GM23338 (cell line): ENCODE results near the gene CD226. TPM values are rescaled to one million over a fixed set of nuclear protein-coding genes. Genes with fewer than 3 reads are reported as not detected.

Experiments used
- ATAC-seq: fragments of 200-7000 bp; cut with Tn5 transposase; 3 replicates; pipeline ENCODE4 v1.9.1; 2020
- DNase-seq: peaks from one replicate; pipeline ENCODE4 v3.0.0-alpha.2; 2015; ENCODE audit warnings: low spot score
- H2AFZ ChIP-seq: fragments of 200-600 bp; sonication (generic); 2 replicates; pipeline ENCODE4 v1.8.0; 2016; ENCODE audit warnings: antibody characterized with exemption, mild to moderate bottlenecking, moderate library complexity
- H3F3A ChIP-seq: fragments of 200-600 bp; sonication (generic); replicated peaks from 2 replicates; pipeline ENCODE4 v1.8.0; 2017; ENCODE audit warnings: antibody characterized with exemption, mixed run types, low read depth
- H3K27ac ChIP-seq: fragments of 200-600 bp; sonication (generic); 2 replicates; pipeline ENCODE4 v1.6.1; 2016; ENCODE audit warnings: low read depth
- H3K27me3 ChIP-seq: fragments of 200-600 bp; sonication (generic); 2 replicates; pipeline ENCODE4 v1.8.0; 2016; ENCODE audit warnings: mild to moderate bottlenecking, mixed run types, moderate library complexity; ENCODE audit not compliant: insufficient read depth
- H3K36me3 ChIP-seq: fragments of 200-600 bp; sonication (generic); 2 replicates; pipeline ENCODE4 v1.8.0; 2016; ENCODE audit warnings: mild to moderate bottlenecking; ENCODE audit not compliant: insufficient read depth
- H3K4me1 ChIP-seq: fragments of 200-600 bp; sonication (generic); 2 replicates; pipeline ENCODE4 v1.8.0; 2016; ENCODE audit warnings: mild to moderate bottlenecking, moderate library complexity; ENCODE audit not compliant: insufficient read depth
- H3K4me2 ChIP-seq: fragments of 200-600 bp; sonication (generic); 2 replicates; pipeline ENCODE4 v1.7.1; 2017; ENCODE audit warnings: mixed run types
- H3K4me3 ChIP-seq: fragments of 200-600 bp; sonication (generic); 2 replicates; pipeline ENCODE4 v1.6.1; 2016; ENCODE audit warnings: mixed run types
- H3K79me2 ChIP-seq: fragments of 200-600 bp; sonication (generic); replicated peaks from 2 replicates; pipeline ENCODE4 v1.8.0; 2017; ENCODE audit warnings: mild to moderate bottlenecking; ENCODE audit not compliant: insufficient read depth
- H3K9me2 ChIP-seq: fragments of 200-600 bp; sonication (generic); 2 replicates; pipeline ENCODE4 v1.8.0; 2017; ENCODE audit not compliant: insufficient read depth
- H4K20me1 ChIP-seq: fragments of 200-600 bp; sonication (generic); replicated peaks from 2 replicates; pipeline ENCODE4 v1.8.0; 2017; ENCODE audit warnings: mild to moderate bottlenecking; ENCODE audit not compliant: insufficient read depth
- H3K27ac Mint-ChIP-seq: 2 replicates; pipeline ENCODE4 v1.8.0; 2020; ENCODE audit warnings: inconsistent platforms, mild to moderate bottlenecking, moderate library complexity, mixed read lengths
- H3K27me3 Mint-ChIP-seq: 3 replicates; pipeline ENCODE4 v1.8.0; 2022; ENCODE audit warnings: low read depth, mild to moderate bottlenecking, moderate library complexity, mixed read lengths, inconsistent platforms; ENCODE audit not compliant: insufficient read depth, poor library complexity
- H3K36me3 Mint-ChIP-seq: 3 replicates; pipeline ENCODE4 v1.8.0; 2021; ENCODE audit warnings: low read depth, mild to moderate bottlenecking, inconsistent platforms, moderate library complexity, mixed read lengths
- H3K4me1 Mint-ChIP-seq: 3 replicates; pipeline ENCODE4 v1.8.0; 2020; ENCODE audit warnings: mild to moderate bottlenecking, inconsistent platforms, mixed read lengths
- H3K4me3 Mint-ChIP-seq: 3 replicates; pipeline ENCODE4 v1.8.0; 2021; ENCODE audit warnings: moderate library complexity, mild to moderate bottlenecking, inconsistent platforms, mixed read lengths
- H3K9me3 Mint-ChIP-seq: 3 replicates; pipeline ENCODE4 v1.8.0; 2020; ENCODE audit warnings: moderate library complexity, mild to moderate bottlenecking, inconsistent platforms, mixed read lengths
- CREB1 ChIP-seq: fragments of 250-450 bp; sonication (Bioruptor Pico); IDR thresholded peaks from 2 replicates; pipeline ENCODE4 v1.5.0; 2020; ENCODE audit warnings: low read depth, mild to moderate bottlenecking, moderate library complexity
- ETS1 ChIP-seq: IDR thresholded peaks from 2 replicates; pipeline ENCODE4 v1.6.1; 2016; ENCODE audit warnings: antibody characterized with exemption
- EZH2 ChIP-seq: fragments of 200-600 bp; sonication (generic); IDR thresholded peaks from one replicate; pipeline ENCODE4 v1.8.0; 2017; ENCODE audit warnings: antibody characterized with exemption, mild to moderate bottlenecking, low read depth; ENCODE audit not compliant: unreplicated experiment
- EZH2phosphoT487 ChIP-seq: fragments of 200-600 bp; sonication (generic); IDR thresholded peaks from one replicate; pipeline ENCODE4 v1.8.1; 2018; ENCODE audit warnings: antibody characterized with exemption; ENCODE audit not compliant: unreplicated experiment
- JUNB ChIP-seq: IDR thresholded peaks from one replicate; pipeline ENCODE4 v1.6.1; 2016; ENCODE audit warnings: antibody characterized with exemption; ENCODE audit not compliant: unreplicated experiment
- NANOG ChIP-seq: IDR thresholded peaks from 2 replicates; pipeline ENCODE4 v1.6.1; 2016; ENCODE audit warnings: antibody characterized with exemption, borderline replicate concordance
- POLR2AphosphoS5 ChIP-seq: IDR thresholded peaks from 2 replicates; pipeline ENCODE4 v1.6.1; 2016; ENCODE audit warnings: antibody characterized with exemption, low read depth
- STAT1 ChIP-seq: IDR thresholded peaks from one replicate; pipeline ENCODE4 v1.6.1; 2016; ENCODE audit warnings: antibody characterized with exemption; ENCODE audit not compliant: unreplicated experiment
- ZNF114 ChIP-seq: fragments of 250-450 bp; sonication (Bioruptor Pico); IDR thresholded peaks from 2 replicates; pipeline ENCODE4 v1.5.0; 2020; ENCODE audit warnings: mild to moderate bottlenecking, moderate library complexity
- ZNF331 ChIP-seq: fragments of 250-450 bp; sonication (Bioruptor Pico); IDR thresholded peaks from 2 replicates; pipeline ENCODE4 v1.5.0; 2020; ENCODE audit warnings: low read depth, mild to moderate bottlenecking, moderate library complexity
- polyA plus RNA-seq: library from polyadenylated mRNA; unstranded; fragments of >200 nt; fragmentation: Nextera tagmentation; extraction: Ambion mirVana; gene quantifications from 2 replicates; pipeline ENCODE4 v1.2.1, GENCODE V29; 2016
- total RNA-seq: library from RNA; depleted of rRNA; stranded (reverse); fragments of >200 nt; shearing (Covaris generic); gene quantifications from 2 replicates; pipeline ENCODE4 v1.2.3, GENCODE V29; 2014
- TF ChIP-seq, protein P1 (sequence below): IDR thresholded peaks from one replicate; pipeline ENCODE4 v1.6.1; 2018; ENCODE audit warnings: antibody characterized with exemption; ENCODE audit not compliant: unreplicated experiment
- TF ChIP-seq, protein P2 (sequence below), 2 experiments: fragments of 200-600 bp in 1 of 2; sonication (generic) in 1 of 2; conservative IDR thresholded peaks; 2 replicates each; pipeline versions ENCODE4 v1.5.1 to v1.6.1; 2016 to 2017; ENCODE audit warnings: antibody characterized with exemption in 2 of 2, low read depth in 2 of 2, mild to moderate bottlenecking in 2 of 2, moderate library complexity in 1 of 2
- TF ChIP-seq, protein P3 (sequence below): fragments of 250-450 bp; sonication (Bioruptor Pico); IDR thresholded peaks from 2 replicates; pipeline ENCODE4 v1.5.0; 2020; ENCODE audit warnings: mild to moderate bottlenecking, moderate library complexity

Gene CD226
- total and polyA plus RNA-seq, 2 experiments from 2014 or later, result not detected

- H2AFZ ChIP-seq, result no peak overlapping the region
- H3K79me2 ChIP-seq, result no peaks in the 10 kb centered on the region
- 0 out of 2 replicates have a peak, but pooled peaks cover 7% of the 10 kb centered on the region for H3K9me2 ChIP-seq
- no peak overlapping the region for H3K27ac Mint-ChIP-seq
- TF ChIP-seq ZNF331 (no peak), STAT1 (no peak), POLR2AphosphoS5 (no peak), CREB1 (no peak), EZH2 (no peak), ETS1 (no peak), EZH2phosphoT487 (no peak), NANOG (no peak), ZNF114 (CRISPR knock-in tag) (no peak), JUNB (no peak)
- TF ChIP-seq, protein P1, sequence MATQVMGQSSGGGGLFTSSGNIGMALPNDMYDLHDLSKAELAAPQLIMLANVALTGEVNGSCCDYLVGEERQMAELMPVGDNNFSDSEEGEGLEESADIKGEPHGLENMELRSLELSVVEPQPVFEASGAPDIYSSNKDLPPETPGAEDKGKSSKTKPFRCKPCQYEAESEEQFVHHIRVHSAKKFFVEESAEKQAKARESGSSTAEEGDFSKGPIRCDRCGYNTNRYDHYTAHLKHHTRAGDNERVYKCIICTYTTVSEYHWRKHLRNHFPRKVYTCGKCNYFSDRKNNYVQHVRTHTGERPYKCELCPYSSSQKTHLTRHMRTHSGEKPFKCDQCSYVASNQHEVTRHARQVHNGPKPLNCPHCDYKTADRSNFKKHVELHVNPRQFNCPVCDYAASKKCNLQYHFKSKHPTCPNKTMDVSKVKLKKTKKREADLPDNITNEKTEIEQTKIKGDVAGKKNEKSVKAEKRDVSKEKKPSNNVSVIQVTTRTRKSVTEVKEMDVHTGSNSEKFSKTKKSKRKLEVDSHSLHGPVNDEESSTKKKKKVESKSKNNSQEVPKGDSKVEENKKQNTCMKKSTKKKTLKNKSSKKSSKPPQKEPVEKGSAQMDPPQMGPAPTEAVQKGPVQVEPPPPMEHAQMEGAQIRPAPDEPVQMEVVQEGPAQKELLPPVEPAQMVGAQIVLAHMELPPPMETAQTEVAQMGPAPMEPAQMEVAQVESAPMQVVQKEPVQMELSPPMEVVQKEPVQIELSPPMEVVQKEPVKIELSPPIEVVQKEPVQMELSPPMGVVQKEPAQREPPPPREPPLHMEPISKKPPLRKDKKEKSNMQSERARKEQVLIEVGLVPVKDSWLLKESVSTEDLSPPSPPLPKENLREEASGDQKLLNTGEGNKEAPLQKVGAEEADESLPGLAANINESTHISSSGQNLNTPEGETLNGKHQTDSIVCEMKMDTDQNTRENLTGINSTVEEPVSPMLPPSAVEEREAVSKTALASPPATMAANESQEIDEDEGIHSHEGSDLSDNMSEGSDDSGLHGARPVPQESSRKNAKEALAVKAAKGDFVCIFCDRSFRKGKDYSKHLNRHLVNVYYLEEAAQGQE, result no peak
- TF ChIP-seq, protein P2, sequence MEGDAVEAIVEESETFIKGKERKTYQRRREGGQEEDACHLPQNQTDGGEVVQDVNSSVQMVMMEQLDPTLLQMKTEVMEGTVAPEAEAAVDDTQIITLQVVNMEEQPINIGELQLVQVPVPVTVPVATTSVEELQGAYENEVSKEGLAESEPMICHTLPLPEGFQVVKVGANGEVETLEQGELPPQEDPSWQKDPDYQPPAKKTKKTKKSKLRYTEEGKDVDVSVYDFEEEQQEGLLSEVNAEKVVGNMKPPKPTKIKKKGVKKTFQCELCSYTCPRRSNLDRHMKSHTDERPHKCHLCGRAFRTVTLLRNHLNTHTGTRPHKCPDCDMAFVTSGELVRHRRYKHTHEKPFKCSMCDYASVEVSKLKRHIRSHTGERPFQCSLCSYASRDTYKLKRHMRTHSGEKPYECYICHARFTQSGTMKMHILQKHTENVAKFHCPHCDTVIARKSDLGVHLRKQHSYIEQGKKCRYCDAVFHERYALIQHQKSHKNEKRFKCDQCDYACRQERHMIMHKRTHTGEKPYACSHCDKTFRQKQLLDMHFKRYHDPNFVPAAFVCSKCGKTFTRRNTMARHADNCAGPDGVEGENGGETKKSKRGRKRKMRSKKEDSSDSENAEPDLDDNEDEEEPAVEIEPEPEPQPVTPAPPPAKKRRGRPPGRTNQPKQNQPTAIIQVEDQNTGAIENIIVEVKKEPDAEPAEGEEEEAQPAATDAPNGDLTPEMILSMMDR (conservative IDR thresholded peaks at IDR 0.05; ENCODE audit: low read depth in 2 of 2), result no peak
- TF ChIP-seq, protein P3, sequence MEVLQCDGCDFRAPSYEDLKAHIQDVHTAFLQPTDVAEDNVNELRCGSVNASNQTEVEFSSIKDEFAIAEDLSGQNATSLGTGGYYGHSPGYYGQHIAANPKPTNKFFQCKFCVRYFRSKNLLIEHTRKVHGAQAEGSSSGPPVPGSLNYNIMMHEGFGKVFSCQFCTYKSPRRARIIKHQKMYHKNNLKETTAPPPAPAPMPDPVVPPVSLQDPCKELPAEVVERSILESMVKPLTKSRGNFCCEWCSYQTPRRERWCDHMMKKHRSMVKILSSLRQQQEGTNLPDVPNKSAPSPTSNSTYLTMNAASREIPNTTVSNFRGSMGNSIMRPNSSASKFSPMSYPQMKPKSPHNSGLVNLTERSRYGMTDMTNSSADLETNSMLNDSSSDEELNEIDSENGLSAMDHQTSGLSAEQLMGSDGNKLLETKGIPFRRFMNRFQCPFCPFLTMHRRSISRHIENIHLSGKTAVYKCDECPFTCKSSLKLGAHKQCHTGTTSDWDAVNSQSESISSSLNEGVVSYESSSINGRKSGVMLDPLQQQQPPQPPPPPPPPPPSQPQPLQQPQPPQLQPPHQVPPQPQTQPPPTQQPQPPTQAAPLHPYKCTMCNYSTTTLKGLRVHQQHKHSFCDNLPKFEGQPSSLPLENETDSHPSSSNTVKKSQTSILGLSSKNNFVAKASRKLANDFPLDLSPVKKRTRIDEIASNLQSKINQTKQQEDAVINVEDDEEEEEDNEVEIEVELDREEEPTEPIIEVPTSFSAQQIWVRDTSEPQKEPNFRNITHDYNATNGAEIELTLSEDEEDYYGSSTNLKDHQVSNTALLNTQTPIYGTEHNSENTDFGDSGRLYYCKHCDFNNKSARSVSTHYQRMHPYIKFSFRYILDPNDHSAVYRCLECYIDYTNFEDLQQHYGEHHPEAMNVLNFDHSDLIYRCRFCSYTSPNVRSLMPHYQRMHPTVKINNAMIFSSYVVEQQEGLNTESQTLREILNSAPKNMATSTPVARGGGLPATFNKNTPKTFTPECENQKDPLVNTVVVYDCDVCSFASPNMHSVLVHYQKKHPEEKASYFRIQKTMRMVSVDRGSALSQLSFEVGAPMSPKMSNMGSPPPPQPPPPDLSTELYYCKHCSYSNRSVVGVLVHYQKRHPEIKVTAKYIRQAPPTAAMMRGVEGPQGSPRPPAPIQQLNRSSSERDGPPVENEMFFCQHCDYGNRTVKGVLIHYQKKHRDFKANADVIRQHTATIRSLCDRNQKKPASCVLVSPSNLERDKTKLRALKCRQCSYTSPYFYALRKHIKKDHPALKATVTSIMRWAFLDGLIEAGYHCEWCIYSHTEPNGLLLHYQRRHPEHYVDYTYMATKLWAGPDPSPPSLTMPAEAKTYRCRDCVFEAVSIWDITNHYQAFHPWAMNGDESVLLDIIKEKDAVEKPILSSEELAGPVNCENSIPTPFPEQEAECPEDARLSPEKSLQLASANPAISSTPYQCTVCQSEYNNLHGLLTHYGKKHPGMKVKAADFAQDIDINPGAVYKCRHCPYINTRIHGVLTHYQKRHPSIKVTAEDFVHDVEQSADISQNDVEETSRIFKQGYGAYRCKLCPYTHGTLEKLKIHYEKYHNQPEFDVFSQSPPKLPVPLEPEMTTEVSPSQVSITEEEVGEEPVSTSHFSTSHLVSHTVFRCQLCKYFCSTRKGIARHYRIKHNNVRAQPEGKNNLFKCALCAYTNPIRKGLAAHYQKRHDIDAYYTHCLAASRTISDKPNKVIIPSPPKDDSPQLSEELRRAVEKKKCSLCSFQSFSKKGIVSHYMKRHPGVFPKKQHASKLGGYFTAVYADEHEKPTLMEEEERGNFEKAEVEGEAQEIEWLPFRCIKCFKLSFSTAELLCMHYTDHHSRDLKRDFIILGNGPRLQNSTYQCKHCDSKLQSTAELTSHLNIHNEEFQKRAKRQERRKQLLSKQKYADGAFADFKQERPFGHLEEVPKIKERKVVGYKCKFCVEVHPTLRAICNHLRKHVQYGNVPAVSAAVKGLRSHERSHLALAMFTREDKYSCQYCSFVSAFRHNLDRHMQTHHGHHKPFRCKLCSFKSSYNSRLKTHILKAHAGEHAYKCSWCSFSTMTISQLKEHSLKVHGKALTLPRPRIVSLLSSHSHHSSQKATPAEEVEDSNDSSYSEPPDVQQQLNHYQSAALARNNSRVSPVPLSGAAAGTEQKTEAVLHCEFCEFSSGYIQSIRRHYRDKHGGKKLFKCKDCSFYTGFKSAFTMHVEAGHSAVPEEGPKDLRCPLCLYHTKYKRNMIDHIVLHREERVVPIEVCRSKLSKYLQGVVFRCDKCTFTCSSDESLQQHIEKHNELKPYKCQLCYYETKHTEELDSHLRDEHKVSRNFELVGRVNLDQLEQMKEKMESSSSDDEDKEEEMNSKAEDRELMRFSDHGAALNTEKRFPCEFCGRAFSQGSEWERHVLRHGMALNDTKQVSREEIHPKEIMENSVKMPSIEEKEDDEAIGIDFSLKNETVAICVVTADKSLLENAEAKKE (CRISPR knock-in tag), result no peak
- H3K36me3 ChIP-seq, result no peaks in the 10 kb centered on the region
- no peaks in the 10 kb centered on the region for H3F3A ChIP-seq
- H3K4me3 Mint-ChIP-seq, result no peak overlapping the region
- H3K9me3 Mint-ChIP-seq, result no peaks in the 10 kb centered on the region
- ATAC-seq, result no peak
- no peaks in the 10 kb centered on the region for H3K36me3 Mint-ChIP-seq
- no peak for DNase-seq
- no peaks in the 10 kb centered on the region for H4K20me1 ChIP-seq
- no peak overlapping the region for H3K4me2 ChIP-seq
- no peak overlapping the region for H3K27ac ChIP-seq
- no peak overlapping the region for H3K4me3 ChIP-seq
- no peaks in the 10 kb centered on the region for H3K27me3 ChIP-seq
- H3K4me1 Mint-ChIP-seq, result no peaks in the 10 kb centered on the region
- H3K4me1 ChIP-seq, result no peaks in the 10 kb centered on the region
- no peaks in the 10 kb centered on the region for H3K27me3 Mint-ChIP-seq
Measured at GRCh38 chr18:69830189-69830588, 117.5 kb downstream of the CD226 start.
